Effector CD4-positive, alpha-beta T cell (primary cell): ENCODE data around the gene THRSP.

ENCODE experiments used
- DNase-seq: peaks from one replicate; pipeline ENCODE4 v3.0.0-alpha.2; 2020

Gene THRSP

DNA sequence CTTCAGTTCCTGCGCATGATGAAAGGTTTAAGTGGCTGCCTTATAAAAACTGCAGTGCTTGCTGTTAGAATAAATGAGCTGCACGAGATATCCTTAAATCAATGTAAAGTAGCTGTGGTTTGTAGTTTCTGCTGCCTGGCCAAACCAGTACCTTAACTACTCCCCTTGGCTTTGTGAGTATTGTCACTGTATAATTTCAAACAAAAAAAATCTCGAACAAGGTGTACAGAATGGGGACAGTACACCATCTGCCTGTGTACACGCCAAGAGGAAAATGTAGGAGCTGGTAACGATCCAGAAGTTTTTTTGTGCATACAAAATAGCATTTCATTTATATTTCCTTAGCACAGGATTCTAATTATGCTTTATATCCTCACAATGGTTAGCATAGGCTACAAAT, 36.6 kb downstream of the THRSP start:
- no peak for DNase-seq

GRCh38 chr11:78100676-78101472, 37.2 kb downstream of the THRSP start:
- DNase-seq: no peak

- no peak for DNase-seq
Measured at GRCh38 chr11:78109081-78110015, 45.7 kb downstream of the THRSP start.

GRCh38 chr11:78110351-78110750, 46.7 kb downstream of the THRSP start:
- no peak for DNase-seq

GRCh38 chr11:78110830-78111229, 47.2 kb downstream of the THRSP start:
- DNase-seq: no peak

GRCh38 chr11:78111298-78111697, 47.6 kb downstream of the THRSP start:
- DNase-seq: no peak

DNA sequence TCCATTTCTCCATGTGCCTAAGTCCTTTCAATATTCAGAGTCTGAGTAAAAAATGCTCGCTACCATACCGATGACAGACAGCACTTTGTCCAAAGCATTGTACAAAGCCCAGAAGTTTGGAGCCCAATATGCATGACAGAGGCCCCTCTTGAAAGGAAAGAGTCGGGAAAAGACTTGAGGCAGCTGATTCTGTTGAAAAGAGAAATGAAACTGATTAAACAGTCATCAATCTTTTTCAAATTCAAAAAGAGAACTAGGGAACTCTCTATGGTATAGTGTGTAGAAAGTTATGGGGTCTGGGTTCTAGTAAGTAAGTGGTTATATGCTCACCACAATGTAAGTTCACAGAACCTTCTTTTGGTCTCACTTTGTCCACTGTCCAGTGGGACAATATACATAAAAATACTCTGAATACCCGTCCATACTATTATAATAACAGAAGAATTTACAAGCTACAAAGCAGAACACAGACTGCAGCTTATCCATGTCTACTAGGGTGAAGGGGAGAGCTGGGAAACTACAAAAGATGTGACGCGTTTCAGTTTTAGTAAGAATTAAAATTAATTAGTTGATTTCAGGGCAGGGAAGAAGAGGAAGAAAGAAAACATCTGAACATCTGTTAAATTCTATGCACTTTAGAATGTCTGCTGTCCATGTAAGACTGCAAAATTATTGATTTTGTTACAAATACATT, 49.1 kb downstream of the THRSP start:
- no peak for DNase-seq
